T-helper 22 cell (primary cell): Measurements from ENCODE around the gene AGAP1.

ENCODE experiments used
- DNase-seq: peaks from one replicate; pipeline ENCODE4 v3.0.0-alpha.2; 2020; ENCODE audit warnings: low read depth

AGAP1 gene

GRCh38 chr2:235569837-235570236 lies 76.0 kb downstream of the AGAP1 start:
- DNase-seq, result no peak

GRCh38 chr2:235570256-235570655 lies 76.4 kb downstream of the AGAP1 start:
- DNase-seq, result no peak

- no peak for DNase-seq
Observed at GRCh38 chr2:235570966-235571692, 77.3 kb downstream of the AGAP1 start.

- DNase-seq, result no peak
Observed at GRCh38 chr2:235572592-235572991, 78.7 kb downstream of the AGAP1 start.

- DNase-seq, result no peak
Observed at GRCh38 chr2:235573331-235574221, 79.7 kb downstream of the AGAP1 start.

- DNase-seq, result no peak
Observed at GRCh38 chr2:235575431-235575830, 81.6 kb downstream of the AGAP1 start.

GRCh38 chr2:235575904-235576303 lies 82.1 kb downstream of the AGAP1 start:
- no peak for DNase-seq

GRCh38 chr2:235576337-235576910 lies 82.6 kb downstream of the AGAP1 start:
- DNase-seq, result no peak

- no peak for DNase-seq
Observed at GRCh38 chr2:235577404-235578330, 83.8 kb downstream of the AGAP1 start.

GRCh38 chr2:235579128-235579527 lies 85.3 kb downstream of the AGAP1 start:
- DNase-seq, result no peak

GRCh38 chr2:235580426-235581157 lies 86.7 kb downstream of the AGAP1 start:
- no peak for DNase-seq

- no peak for DNase-seq
Observed at GRCh38 chr2:235582081-235582686, 88.3 kb downstream of the AGAP1 start.

- no peak for DNase-seq
Observed at GRCh38 chr2:235582729-235583128, 88.9 kb downstream of the AGAP1 start.

GRCh38 chr2:235583144-235583543 lies 89.3 kb downstream of the AGAP1 start:
- no peak for DNase-seq

GRCh38 chr2:235583925-235584637 lies 90.2 kb downstream of the AGAP1 start:
- no peak for DNase-seq

- no peak for DNase-seq
Observed at GRCh38 chr2:235584638-235585007, 90.8 kb downstream of the AGAP1 start.

- no peak for DNase-seq
Observed at GRCh38 chr2:235587202-235587601, 93.4 kb downstream of the AGAP1 start.

- no peak for DNase-seq
Observed at GRCh38 chr2:235588750-235589149, 94.9 kb downstream of the AGAP1 start.

- no peak for DNase-seq
Observed at GRCh38 chr2:235591231-235591730, 97.4 kb downstream of the AGAP1 start.

GRCh38 chr2:235591921-235592320 lies 98.1 kb downstream of the AGAP1 start:
- DNase-seq, result no peak
